Right cardiac atrium (tissue), 5 donors: Measurements from ENCODE around the gene FOXE3. TPM values are rescaled to one million over a fixed set of nuclear protein-coding genes. Genes with fewer than 3 reads are reported as not detected.

Source experiments
- ATAC-seq, 2 donors: fragments of 200-7000 bp; cut with Tn5 transposase; one replicate each; pipeline versions ENCODE4 v1.8.0 to v1.9.1; 2020; ENCODE audit warnings: moderate library complexity in 2 of 2, mild to moderate bottlenecking in 1 of 2
- DNase-seq, 3 donors: peaks; one replicate each; pipeline ENCODE4 v3.0.0-alpha.2; 2020
- H3K27ac ChIP-seq: one replicate; pipeline ENCODE4 v1.5.1; 2013; ENCODE audit warnings: mild to moderate bottlenecking, low read length, control low read depth, moderate library complexity
- H3K27me3 ChIP-seq: one replicate; pipeline ENCODE4 v1.6.1; 2013; ENCODE audit not compliant: control insufficient read depth, insufficient read depth
- H3K4me1 ChIP-seq: one replicate; pipeline ENCODE4 v1.6.1; 2013; ENCODE audit warnings: low read length; ENCODE audit not compliant: control insufficient read depth, insufficient read depth
- H3K4me3 ChIP-seq: one replicate; pipeline ENCODE4 v1.5.1; 2013; ENCODE audit warnings: low read length, control low read depth
- H3K9me3 ChIP-seq: one replicate; pipeline ENCODE4 v1.6.1; 2013; ENCODE audit warnings: low read length; ENCODE audit not compliant: control insufficient read depth
- WGBS: extraction: QIAGEN DNeasy Blood & Tissue Kit; methylation state at CpG from one replicate; pipeline ENCODE4 v1.1.7; 2013; 5-methylcytosine and 5-hydroxymethylcytosine counted together
- intact Hi-C, 4 donors: fragments of 100-400 bp; cut with DNase I; formaldehyde crosslinking; loops; one replicate each; pipeline versions ENCODE4 v1.11.0 to v1.14.0; 2022 to 2023
- polyA plus RNA-seq: library from polyadenylated mRNA; stranded (reverse); fragments of 200-250 nt; gene quantifications from one replicate; pipeline ENCODE4 v1.2.3, GENCODE V29; 2013
- total RNA-seq, 4 donors: library from RNA; stranded (reverse); fragmentation: NEBNext Ultra II Directional; extraction: Animal tissue kit (Norgen Biotek cat#: 25700); gene quantifications; one replicate each; pipeline ENCODE4 v1.2.1, GENCODE V29; 2021
- donor health status: healthy with polysubstance abuse.
- donor health status: DM: no; HTN: yes; CAD: no.
- donor health status: DM: no; HTN: no; CAD: no.
- donor health status: DM: no; HTN: yes; CAD: no; lungs with severe emphysema.
- donor health status: DM: yes; HTN: yes; CAD: no.

The FOXE3 gene
- total and polyA plus RNA-seq, 5 donors, result not detected

DNA sequence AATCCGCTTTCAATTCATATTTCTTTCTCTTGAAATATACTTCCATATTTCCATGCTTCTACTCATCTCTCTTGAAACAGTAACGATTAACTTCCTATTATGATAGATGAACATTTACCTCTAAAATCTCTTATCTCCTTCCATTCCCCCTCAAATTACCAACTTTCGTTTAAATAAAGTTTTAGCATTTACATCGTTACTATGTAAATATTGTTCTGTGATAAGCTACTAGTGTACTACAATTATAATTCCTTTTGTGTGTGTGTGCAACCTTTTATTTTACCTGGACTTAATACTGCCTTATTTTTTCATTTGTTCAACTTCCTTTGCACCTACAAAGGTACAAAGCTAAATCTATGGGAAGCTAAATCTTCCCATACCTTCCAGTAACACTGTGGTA lies 4.5 kb downstream of the FOXE3 start:
- Histone ChIP-seq H3K9me3 (no peaks in the 10 kb centered on the region), H3K27me3 (no peaks in the 10 kb centered on the region), H3K4me3 (no peak overlapping the region), H3K27ac (no peak overlapping the region), H3K4me1 (peaks cover 2% of the 10 kb centered on the region)
- no peak for ATAC-seq
- no peak for DNase-seq
- 82% methylated on average over 4 of the region's 4 CpGs for WGBS
- intact Hi-C loops, result loop anchor here in 2 of 4 donors (10.0 kb wide), 1 partner anchor 236 kb away; no protein-coding TSS in a partner anchor

DNA sequence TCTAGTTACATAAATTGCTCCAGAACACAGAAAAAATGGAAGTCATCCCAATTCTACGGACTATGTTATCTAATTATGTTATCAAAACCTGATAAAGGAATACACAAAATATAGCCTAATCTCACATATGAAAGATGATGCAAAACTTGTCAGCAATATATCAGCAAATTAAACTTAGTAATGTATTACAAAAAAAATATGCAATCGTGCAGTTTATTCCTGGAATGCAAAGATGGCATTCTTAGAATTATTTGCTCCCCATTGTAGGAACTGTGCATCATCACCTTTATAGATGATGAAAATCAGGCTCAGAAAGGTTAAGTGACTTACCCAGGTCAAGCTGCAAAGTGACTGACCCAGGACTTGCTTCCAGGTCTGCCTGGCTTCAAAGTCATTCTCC lies 7.8 kb downstream of the FOXE3 start:
- ATAC-seq (no peak), DNase-seq (no peak)
- intact Hi-C loops, result loop anchor here in 2 of 4 donors (10.0 kb wide), 1 partner anchor 239 kb away; no protein-coding TSS in a partner anchor
- Histone ChIP-seq H3K4me3 (no peak overlapping the region), H3K27ac (no peak overlapping the region), H3K9me3 (no peaks in the 10 kb centered on the region), H3K27me3 (no peaks in the 10 kb centered on the region), H3K4me1 (no peaks in the 10 kb centered on the region)
- WGBS, result 27% methylated on average over 2 of the region's 2 CpGs

DNA sequence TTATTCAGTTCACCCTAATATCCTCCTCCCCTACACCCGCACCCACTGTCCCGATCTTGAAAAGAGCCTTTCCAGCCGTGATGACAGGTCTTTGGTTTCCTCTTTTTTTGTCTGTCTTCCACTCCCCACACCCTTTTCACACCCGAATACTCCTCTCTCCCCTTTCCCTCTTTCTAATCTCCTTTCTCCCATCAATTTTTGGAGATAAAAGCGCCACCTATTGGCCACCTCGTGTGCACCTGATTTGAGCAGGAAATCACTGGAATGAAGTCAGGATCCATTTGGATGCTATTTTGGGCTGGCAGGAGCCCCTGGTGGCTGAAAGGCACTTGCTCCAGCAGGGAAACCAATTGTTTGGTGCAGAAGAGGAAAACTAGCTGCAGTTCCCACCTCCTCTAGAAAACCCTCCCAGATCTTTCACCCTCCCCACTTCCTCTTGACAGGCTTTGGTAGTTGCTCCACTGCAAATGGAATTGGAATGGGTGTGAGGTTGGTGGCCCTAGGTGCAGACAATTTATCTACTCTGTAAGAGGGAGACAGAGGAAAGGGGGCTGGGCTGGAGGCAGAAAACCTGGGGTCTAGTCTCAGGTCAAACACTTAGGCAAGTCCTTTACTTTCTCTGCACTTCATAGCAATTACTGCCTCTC lies 8.4 kb downstream of the FOXE3 start:
- ATAC-seq (peak in 1 of 2 donors; percentile 23), DNase-seq (peak in 1 of 3 donors; percentile 16)
- no peaks in the 10 kb centered on the region for H3K27me3 ChIP-seq
- H3K27ac ChIP-seq, result no peak overlapping the region
- no peaks in the 10 kb centered on the region for H3K9me3 ChIP-seq
- H3K4me1 ChIP-seq, result no peaks in the 10 kb centered on the region
- no peak overlapping the region for H3K4me3 ChIP-seq
- 6% methylated on average over 6 of the region's 6 CpGs for WGBS
- intact Hi-C loops, result loop anchor here in 2 of 4 donors (10.0 kb wide), 1 partner anchor 240 kb away; no protein-coding TSS in a partner anchor

DNA sequence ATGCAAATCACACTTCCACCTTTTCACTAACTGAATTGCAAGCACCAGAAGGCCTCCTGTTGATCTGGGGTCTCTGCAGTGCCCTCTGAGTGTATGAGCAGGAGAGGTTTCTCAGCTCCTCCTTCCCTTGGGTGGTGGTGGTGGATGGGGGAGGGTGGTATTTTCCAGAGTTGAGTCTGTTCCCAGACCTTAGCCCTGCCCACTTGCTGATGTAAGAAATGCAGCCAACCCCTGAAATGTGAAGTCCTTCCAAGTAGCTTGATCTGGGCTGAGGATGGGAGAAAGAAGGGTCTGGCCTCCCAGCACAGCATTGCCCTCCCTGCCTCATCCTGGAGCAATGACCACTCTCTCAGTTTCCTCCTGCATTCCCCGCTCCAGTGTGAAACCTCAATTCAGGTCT lies 15.4 kb downstream of the FOXE3 start:
- intact Hi-C loops, result loop anchor here in 3 of 4 donors (5.0 to 10.0 kb wide), 3 partner anchors 247 to 296 kb away; no protein-coding TSS in a partner anchor

DNA sequence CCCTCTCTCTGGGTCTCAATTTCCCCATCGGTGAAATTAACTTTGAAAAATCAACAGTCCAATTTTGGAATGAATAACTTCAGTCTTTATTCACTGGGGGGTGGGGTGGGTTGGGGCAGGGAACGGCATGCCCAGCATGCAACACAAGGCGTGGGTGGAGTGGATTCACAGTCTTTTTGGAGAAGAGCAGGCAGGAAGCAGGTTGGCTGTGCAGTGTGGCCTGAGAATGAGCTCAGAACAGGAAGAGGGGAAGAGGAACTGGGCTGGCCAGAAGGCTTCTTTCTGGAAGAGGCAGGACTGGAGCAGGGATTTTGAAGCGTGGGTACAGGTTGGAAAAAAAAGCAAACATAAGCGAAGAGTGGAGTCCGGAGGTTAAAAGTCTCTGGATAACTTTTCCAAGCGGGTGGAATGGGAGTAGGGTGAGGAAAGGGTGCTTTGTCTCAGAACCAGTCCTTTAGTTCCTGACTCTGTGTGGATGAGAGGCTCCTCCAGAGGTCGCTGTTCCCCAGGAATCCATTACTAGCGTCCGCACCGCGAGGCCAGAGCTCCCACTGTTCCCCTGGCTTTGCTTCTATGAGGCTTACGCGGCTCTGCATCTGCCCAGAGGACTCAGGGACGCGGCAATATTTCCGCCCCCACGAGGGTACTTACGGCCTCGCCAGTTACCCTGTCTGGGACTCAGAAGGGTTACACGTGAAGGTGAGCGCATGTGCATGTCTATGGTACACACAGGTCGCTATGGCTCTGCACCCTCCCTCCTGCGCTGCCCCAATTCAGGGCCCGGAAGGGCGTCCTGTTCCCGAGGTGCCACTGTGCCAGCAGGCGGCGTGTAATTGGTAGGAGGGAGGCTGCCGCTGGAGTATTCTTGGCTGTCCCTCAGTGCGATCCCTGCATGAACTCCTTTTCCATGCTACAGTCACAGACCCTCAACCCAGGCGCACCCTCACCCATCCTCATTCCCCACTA lies 16.3 kb downstream of the FOXE3 start:
- intact Hi-C loops, result loop anchor here in 3 of 4 donors (2.0 to 10.0 kb wide), 4 partner anchors 248 to 295 kb away; no protein-coding TSS in a partner anchor
- 11% methylated on average over 32 of the region's 32 CpGs for whole genome bisulfite sequencing
- peak; percentile 82 to 87 (median 86) for DNase-seq
- ATAC-seq, result peak; percentile 80
- Histone ChIP-seq H3K4me1 (no peaks in the 10 kb centered on the region), H3K27ac (no peak overlapping the region), H3K9me3 (no peaks in the 10 kb centered on the region), H3K27me3 (no peaks in the 10 kb centered on the region), H3K4me3 (no peak overlapping the region)

More for the DNA sequence above, 15.4 kb downstream of the FOXE3 start:
- no peaks in the 10 kb centered on the region for H3K27me3 ChIP-seq
- H3K4me3 ChIP-seq, result no peak overlapping the region
- H3K27ac ChIP-seq, result no peak overlapping the region
- ATAC-seq, result no peak
- H3K4me1 ChIP-seq, result no peaks in the 10 kb centered on the region
- H3K9me3 ChIP-seq, result no peaks in the 10 kb centered on the region
- WGBS, result 79% methylated on average over 1 of the region's 1 CpG
- no peak for DNase-seq

DNA sequence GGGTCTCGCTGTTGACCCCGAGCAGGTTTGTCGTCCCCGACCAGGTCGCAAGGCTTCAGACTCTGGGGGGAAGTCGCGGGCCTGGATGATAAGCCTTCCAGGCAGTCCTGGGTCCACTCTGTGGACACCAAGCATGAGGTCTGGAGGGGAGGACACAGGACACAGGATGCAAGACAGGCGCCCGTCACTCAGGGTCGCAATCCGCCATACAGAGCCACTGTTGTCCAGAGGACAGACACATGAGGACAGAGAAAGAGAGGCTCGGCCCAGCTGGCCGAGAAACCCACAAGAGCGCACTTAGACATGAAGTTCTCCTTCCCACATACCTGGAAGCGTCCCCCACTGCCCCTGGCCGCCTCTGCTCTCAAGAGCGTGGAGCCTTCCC lies 16.9 kb downstream of the FOXE3 start:
- no peak overlapping the region for H3K4me3 ChIP-seq
- H3K27me3 ChIP-seq, result no peaks in the 10 kb centered on the region
- DNase-seq (no peak), ATAC-seq (no peak)
- H3K27ac ChIP-seq, result no peak overlapping the region
- intact Hi-C loops, result loop anchor here in 3 of 4 donors (2.0 to 10.0 kb wide), 4 partner anchors 248 to 294 kb away; no protein-coding TSS in a partner anchor
- H3K4me1 ChIP-seq, result no peaks in the 10 kb centered on the region
- WGBS, result 28% methylated on average over 17 of the region's 17 CpGs
- H3K9me3 ChIP-seq, result no peaks in the 10 kb centered on the region

DNA sequence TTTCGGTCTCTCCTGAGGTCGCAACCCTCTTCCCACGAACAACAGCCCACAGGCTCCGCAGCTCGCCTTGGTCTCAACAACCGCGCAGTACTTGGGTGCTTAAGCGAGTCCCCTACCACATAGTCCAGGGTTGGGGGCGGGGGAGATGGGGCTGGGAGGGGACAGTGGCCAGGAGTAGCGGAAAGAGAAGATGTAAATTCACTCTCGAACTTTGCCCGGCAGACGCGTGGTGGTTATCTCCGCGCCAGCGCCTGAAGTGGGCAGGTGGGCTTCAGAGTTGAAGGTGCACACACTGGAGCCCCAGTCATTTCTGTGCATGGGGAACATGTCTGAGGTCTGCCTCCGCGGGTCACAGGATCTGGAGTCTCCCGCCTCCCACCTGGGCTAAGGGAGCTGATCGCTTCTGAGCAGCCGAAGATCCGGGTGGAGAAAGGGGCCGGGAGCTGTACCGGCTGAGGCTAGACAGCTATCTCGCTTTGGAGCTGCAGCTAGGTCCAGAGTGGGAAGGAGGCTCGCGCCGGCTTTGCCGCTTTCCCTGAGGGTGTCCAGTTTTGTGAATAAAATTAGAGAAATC lies 17.5 kb downstream of the FOXE3 start:
- WGBS, result 15% methylated on average over 30 of the region's 30 CpGs
- no peaks in the 10 kb centered on the region for H3K4me1 ChIP-seq
- H3K27ac ChIP-seq, result no peak overlapping the region
- ATAC-seq, result no peak
- no peaks in the 10 kb centered on the region for H3K27me3 ChIP-seq
- no peak overlapping the region for H3K4me3 ChIP-seq
- intact Hi-C loops, result loop anchor here in 3 of 4 donors (2.0 to 10.0 kb wide), 4 partner anchors 249 to 294 kb away; no protein-coding TSS in a partner anchor
- H3K9me3 ChIP-seq, result no peaks in the 10 kb centered on the region
- peak in 1 of 3 donors; percentile 46 for DNase-seq

DNA sequence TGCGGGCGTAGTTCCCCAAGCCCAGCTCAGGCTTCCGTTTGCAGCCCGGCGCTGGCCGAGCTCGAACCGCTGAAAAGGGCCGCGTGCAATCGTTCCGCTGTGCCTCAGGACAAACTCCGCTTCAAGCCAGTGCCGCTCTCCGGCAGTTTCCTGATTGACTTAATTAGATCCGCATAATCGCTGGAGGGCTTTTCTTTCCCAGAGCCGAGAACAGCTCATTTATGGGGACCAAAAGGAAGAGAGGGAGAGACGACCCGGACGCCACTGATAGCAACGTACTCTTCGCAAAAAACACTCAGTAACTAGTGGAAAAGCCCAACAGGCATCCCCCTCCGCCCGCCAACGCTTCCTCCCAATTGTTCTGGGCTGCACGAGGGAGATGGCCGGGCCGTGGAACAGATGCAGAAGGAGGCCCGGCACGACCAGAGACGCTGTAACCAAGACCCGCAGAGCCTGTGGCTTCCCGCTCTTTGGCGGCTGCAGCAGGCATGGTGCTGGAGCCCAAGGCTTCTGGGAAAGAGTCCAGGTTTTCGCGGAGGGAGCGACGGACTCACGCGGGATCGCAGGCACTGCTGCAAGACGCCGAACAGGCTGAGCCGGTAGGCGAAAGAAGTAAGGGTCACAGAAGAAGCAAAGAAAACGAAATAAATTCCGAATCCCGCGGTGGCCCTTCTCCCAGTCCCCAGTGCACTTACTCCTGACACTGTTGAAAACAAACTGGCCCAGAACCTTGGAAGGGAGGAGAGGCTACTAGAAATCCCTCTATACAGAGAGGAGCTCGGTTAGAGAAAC lies 18.2 kb downstream of the FOXE3 start:
- H3K27ac ChIP-seq, result no peak overlapping the region
- intact Hi-C loops, result loop anchor here in 3 of 4 donors (5.0 to 10.0 kb wide), 3 partner anchors 249 to 293 kb away; no protein-coding TSS in a partner anchor
- no peaks in the 10 kb centered on the region for H3K4me1 ChIP-seq
- H3K9me3 ChIP-seq, result no peaks in the 10 kb centered on the region
- H3K4me3 ChIP-seq, result no peak overlapping the region
- 7% methylated on average over 51 of the region's 51 CpGs for WGBS
- ATAC-seq, result no peak
- no peaks in the 10 kb centered on the region for H3K27me3 ChIP-seq
- DNase-seq, result peak; percentile 69 to 85 (median 80)

DNA sequence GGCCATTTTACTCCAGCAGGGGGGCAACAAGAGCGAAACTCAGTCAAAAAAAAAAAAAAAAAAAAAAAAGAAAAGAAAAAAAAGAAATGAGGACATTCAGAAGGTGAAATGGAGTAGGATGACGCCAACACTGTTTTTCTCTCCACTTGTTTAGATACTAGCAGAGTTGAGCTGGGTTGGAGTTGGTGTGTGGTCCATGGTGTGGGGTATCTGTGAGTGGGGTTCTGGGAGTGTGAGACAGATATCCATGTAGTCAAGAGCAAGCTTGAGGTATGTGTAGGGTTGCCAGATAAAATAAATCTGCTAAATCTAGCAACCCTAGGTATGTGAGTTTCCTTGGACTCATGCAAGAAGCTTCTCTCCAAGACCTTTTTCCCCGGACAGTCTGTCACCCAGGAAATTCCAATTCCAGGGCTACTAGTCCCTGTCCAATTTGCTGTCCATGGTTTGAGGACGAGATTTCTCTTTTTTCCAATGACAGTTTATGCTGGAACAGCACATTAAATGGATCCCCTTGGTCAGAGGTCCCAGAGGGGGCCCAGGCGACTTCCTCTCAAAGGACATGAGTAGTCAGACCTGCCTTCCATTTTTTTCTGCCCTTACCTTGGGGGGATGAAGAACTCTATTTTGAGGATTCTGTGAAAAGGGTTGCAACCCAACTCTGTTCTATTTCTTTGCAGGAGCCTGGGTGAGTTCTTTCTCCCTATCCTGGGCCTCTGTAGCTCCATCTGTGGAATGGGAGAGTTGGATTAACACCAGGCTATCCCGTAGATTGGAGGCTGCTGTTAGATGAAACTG lies 19.6 kb downstream of the FOXE3 start:
- Histone ChIP-seq H3K9me3 (no peaks in the 10 kb centered on the region), H3K27ac (no peak overlapping the region), H3K27me3 (no peaks in the 10 kb centered on the region), H3K4me1 (no peaks in the 10 kb centered on the region), H3K4me3 (no peak overlapping the region)
- no peak for ATAC-seq
- DNase-seq, result no peak
- 64% methylated on average over 6 of the region's 6 CpGs for WGBS
- intact Hi-C loops, result loop anchor here in 3 of 4 donors (5.0 to 10.0 kb wide), 4 partner anchors 251 to 292 kb away; no protein-coding TSS in a partner anchor
